ENCODE results near the gene COA8.
A peak's percentile ranks its signal among the peaks of the same experiment; 100 is the strongest.

The COA8 gene

GRCh38 chr14:103536693-103537092 lies 26.1 kb upstream of the COA8 start:
- DNase-seq (ENCODE audit: low read depth): no peak

GRCh38 chr14:103537175-103537990 lies 25.4 kb upstream of the COA8 start:
- no peak for DNase-seq (ENCODE audit: low read depth)

GRCh38 chr14:103538291-103539055 lies 24.3 kb upstream of the COA8 start:
- DNase-seq (ENCODE audit: low read depth): no peak

GRCh38 chr14:103539056-103539825 lies 23.5 kb upstream of the COA8 start:
- no peak for DNase-seq (ENCODE audit: low read depth)

- DNase-seq (ENCODE audit: low read depth): no peak
Observed at GRCh38 chr14:103540821-103541708, 21.7 kb upstream of the COA8 start.

GRCh38 chr14:103541709-103542604 lies 20.8 kb upstream of the COA8 start:
- DNase-seq (ENCODE audit: low read depth): no peak

- no peak for DNase-seq (ENCODE audit: low read depth)
Observed at GRCh38 chr14:103542605-103543088, 20.1 kb upstream of the COA8 start.

- no peak for DNase-seq (ENCODE audit: low read depth)
Observed at GRCh38 chr14:103543140-103543539, 19.6 kb upstream of the COA8 start.

GRCh38 chr14:103543721-103544387 lies 18.9 kb upstream of the COA8 start:
- DNase-seq (ENCODE audit: low read depth): no peak

GRCh38 chr14:103544388-103545218 lies 18.2 kb upstream of the COA8 start:
- DNase-seq (ENCODE audit: low read depth): no peak

GRCh38 chr14:103545219-103545914 lies 17.4 kb upstream of the COA8 start:
- DNase-seq (ENCODE audit: low read depth): no peak

GRCh38 chr14:103545915-103546651 lies 16.7 kb upstream of the COA8 start:
- DNase-seq (ENCODE audit: low read depth): no peak

GRCh38 chr14:103546652-103547454 lies 15.9 kb upstream of the COA8 start:
- peak; percentile 22 for DNase-seq (ENCODE audit: low read depth)

- no peak for DNase-seq (ENCODE audit: low read depth)
Observed at GRCh38 chr14:103547455-103547940, 15.3 kb upstream of the COA8 start.

GRCh38 chr14:103547941-103548462 lies 14.8 kb upstream of the COA8 start:
- DNase-seq (ENCODE audit: low read depth): no peak
